ENCODE data around the gene HESX1. TPM values are rescaled to one million over a fixed set of nuclear protein-coding genes. Genes with fewer than 3 reads are reported as not detected.

Gene HESX1
- total and polyA plus RNA-seq, 2 experiments from 2014 or later = 0.58 TPM; not detected in 1

DNA sequence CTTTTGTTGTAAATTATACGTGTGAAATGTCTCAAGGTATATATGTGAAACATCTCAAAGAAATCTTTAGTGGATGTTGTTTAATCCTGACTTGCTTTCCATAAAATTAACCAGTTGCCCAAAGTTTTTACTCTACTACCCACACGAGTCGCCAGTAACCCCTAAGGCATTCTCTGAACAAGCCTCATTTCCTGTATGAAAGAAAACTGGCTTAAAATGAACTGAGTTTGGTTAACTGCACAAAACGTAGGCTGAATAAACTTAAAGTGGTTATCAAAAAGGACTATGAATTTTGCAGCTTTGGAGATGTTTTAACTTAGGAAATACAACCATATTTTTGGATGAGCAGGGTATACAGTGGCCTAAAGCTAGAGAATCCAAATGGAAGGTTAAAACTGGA lies 25.1 kb upstream of the HESX1 start:
- Histone ChIP-seq H4K20me1 (ENCODE audit: insufficient read depth) (peaks cover 7% of the 10 kb centered on the region), H3K36me3 (ENCODE audit: low read depth) (no peaks in the 10 kb centered on the region), H3K27ac (no peak overlapping the region), H3K4me2 (ENCODE audit: unreplicated experiment) (peak overlapping the region; percentile 40), H3K4me3 (no peak overlapping the region), H2AFZ (peak overlapping the region; percentile 36), H3K79me2 (ENCODE audit: insufficient read depth) (peaks cover 19% of the 10 kb centered on the region), H3K4me1 (ENCODE audit: insufficient read depth) (peaks cover 29% of the 10 kb centered on the region), H3K9me2 (ENCODE audit: insufficient read depth) (no peaks in the 10 kb centered on the region), H3K9me3 (ENCODE audit: low read depth) (no peaks in the 10 kb centered on the region), H3K9ac (no peak overlapping the region), H3K27me3 (replicated peaks; ENCODE audit: insufficient read depth) (no peaks in the 10 kb centered on the region), H3F3A (ENCODE audit: insufficient read depth) (peaks cover 21% of the 10 kb centered on the region)
- TF ChIP-seq EZH2 (IDR thresholded peaks at IDR 0.05; ENCODE audit: insufficient read depth, poor library complexity, severe bottlenecking) (no peak), EZH2phosphoT487 (IDR thresholded peaks at IDR 0.05; ENCODE audit: insufficient read depth, low read depth) (no peak)
- 48 to 61% methylated on average over 4 of the region's 4 CpGs for WGBS, 2 experiments (ENCODE audit: low coverage in 1 of 2, low lambda C conversion rate in 2 of 2, missing lambda C conversion rate in 2 of 2)
- DNase-seq = peak; percentile 36
- in situ Hi-C loops (cut with MboI) = loop anchor here (10.0 kb wide), 1 partner anchor 130 kb away; no protein-coding TSS in a partner anchor

DNA sequence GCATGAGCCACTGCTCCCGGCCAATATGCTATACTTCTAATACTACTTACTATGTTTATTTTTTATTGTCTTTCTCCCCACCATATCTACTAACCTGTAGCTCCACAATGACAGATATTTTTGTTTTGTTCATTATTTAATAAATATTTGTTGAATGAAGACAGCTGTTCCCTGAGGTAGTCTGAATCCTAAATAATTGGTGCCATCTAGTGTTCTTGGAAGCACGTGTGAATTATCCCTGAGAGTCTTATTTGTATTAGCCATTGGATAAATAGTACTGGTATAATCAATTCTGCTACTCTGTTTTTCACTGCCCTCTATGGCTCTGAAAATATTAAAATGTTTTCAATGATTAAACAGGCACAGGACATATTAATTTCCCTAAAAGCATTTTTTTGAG lies 22.1 kb upstream of the HESX1 start:
- Histone ChIP-seq H4K20me1 (ENCODE audit: insufficient read depth) (no peaks in the 10 kb centered on the region), H3F3A (ENCODE audit: insufficient read depth) (peaks cover 5% of the 10 kb centered on the region; the same call in 1 of the 2 replicates), H3K36me3 (ENCODE audit: low read depth) (no peaks in the 10 kb centered on the region), H3K4me1 (ENCODE audit: insufficient read depth) (peaks cover 16% of the 10 kb centered on the region; the same call in 1 of the 2 replicates), H3K27me3 (replicated peaks; ENCODE audit: insufficient read depth) (no peaks in the 10 kb centered on the region), H3K4me3 (no peak overlapping the region), H3K4me2 (ENCODE audit: unreplicated experiment) (no peak overlapping the region), H3K9me2 (ENCODE audit: insufficient read depth) (no peaks in the 10 kb centered on the region), H3K79me2 (ENCODE audit: insufficient read depth) (no peaks in the 10 kb centered on the region), H2AFZ (no peak overlapping the region), H3K9me3 (ENCODE audit: low read depth) (no peaks in the 10 kb centered on the region), H3K27ac (no peak overlapping the region), H3K9ac (no peak overlapping the region)
- TF ChIP-seq EZH2phosphoT487 (IDR thresholded peaks at IDR 0.05; ENCODE audit: insufficient read depth, low read depth) (no peak), EZH2 (IDR thresholded peaks at IDR 0.05; ENCODE audit: insufficient read depth, poor library complexity, severe bottlenecking) (no peak)
- 17 to 22% methylated on average over 2 of the region's 2 CpGs for WGBS, 2 experiments (ENCODE audit: low coverage in 1 of 2, low lambda C conversion rate in 2 of 2, missing lambda C conversion rate in 2 of 2)
- in situ Hi-C loops (cut with MboI) = loop anchor here (10.0 kb wide), 1 partner anchor 127 kb away; no protein-coding TSS in a partner anchor
- peak; percentile 61 for DNase-seq

DNA sequence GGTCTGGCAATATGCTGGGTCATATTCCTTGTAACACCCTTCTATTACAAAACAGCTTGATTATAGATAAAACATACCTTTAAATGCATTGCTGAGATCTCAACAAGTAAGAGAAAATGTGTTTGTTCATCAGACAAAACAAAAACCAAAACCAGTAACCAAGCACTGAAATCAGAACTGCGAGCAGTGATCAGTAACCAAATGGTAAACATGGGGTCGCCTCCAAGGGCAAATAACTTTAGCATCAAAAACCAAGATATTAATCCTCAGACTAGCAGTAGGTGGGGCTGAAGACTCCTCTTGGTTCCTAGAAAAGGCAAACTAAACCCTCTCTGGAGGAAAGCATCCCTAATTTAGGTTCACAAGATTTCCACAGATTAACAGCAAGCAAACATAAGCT lies 6.6 kb upstream of the HESX1 start:
- TF ChIP-seq EZH2 (IDR thresholded peaks at IDR 0.05; ENCODE audit: insufficient read depth, poor library complexity, severe bottlenecking) (no peak), EZH2phosphoT487 (IDR thresholded peaks at IDR 0.05; ENCODE audit: insufficient read depth, low read depth) (no peak)
- in situ Hi-C loops (cut with MboI) = no loop called here
- Histone ChIP-seq H2AFZ (no peak overlapping the region), H3K9ac (no peak overlapping the region), H3K9me3 (ENCODE audit: low read depth) (no peaks in the 10 kb centered on the region), H3K27me3 (replicated peaks; ENCODE audit: insufficient read depth) (no peaks in the 10 kb centered on the region), H3F3A (ENCODE audit: insufficient read depth) (no peaks in the 10 kb centered on the region), H3K36me3 (ENCODE audit: low read depth) (no peaks in the 10 kb centered on the region), H4K20me1 (ENCODE audit: insufficient read depth) (no peaks in the 10 kb centered on the region), H3K4me2 (ENCODE audit: unreplicated experiment) (no peak overlapping the region), H3K9me2 (ENCODE audit: insufficient read depth) (no peaks in the 10 kb centered on the region), H3K79me2 (ENCODE audit: insufficient read depth) (no peaks in the 10 kb centered on the region), H3K4me1 (ENCODE audit: insufficient read depth) (no peaks in the 10 kb centered on the region), H3K4me3 (no peak overlapping the region), H3K27ac (no peak overlapping the region)
- DNase-seq = no peak
- WGBS, 2 experiments (ENCODE audit: low coverage in 1 of 2, low lambda C conversion rate in 2 of 2, missing lambda C conversion rate in 2 of 2) = 97 to 98% methylated on average over 2 of the region's 2 CpGs

DNA sequence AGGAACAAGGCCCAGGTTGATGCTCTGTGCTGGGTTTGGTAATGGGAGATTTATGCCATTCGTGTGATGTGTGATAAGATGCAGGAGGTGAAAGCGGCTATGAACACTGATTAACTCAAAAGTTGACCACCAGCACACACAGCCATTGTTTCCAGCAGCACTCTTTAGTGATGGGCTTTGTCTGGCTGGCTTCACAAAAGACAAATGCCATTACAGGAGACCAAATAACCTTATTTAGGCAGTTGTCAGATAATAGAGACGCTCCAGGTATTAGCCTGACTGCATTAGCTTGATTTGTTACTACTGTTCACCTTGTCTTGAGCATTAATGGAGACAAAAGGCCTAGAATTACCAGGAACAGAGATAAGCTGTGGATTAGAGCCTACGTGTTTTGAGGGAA lies 5.1 kb downstream of the HESX1 start:
- no peak for DNase-seq
- no peak for TF ChIP-seq EZH2 (IDR thresholded peaks at IDR 0.05; ENCODE audit: insufficient read depth, poor library complexity, severe bottlenecking)
- no peak for TF ChIP-seq EZH2phosphoT487 (IDR thresholded peaks at IDR 0.05; ENCODE audit: insufficient read depth, low read depth)

DNA sequence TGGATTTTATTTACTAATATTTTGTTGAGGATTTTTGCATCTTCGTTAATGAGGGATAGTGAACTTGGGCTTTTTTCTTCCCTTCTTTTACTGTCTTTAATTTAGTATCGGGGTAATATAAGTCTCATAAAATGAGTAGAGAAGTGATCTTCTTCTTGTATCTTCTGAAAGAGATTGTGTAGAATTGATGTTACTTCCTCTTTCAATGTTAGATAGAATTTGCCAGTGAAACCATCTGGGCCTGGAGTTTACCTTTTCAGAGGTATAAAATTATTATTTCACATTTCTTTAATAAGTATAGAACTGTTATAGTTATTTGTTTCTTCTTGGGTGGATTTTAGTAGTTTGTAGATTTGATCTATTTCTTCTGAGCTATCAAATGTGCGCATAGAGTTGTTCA lies 7.8 kb downstream of the HESX1 start:
- H3K9me3 ChIP-seq (ENCODE audit: low read depth) = no peaks in the 10 kb centered on the region
- 90 to 96% methylated on average over 3 of the region's 3 CpGs for WGBS, 2 experiments (ENCODE audit: low coverage in 1 of 2, low lambda C conversion rate in 2 of 2, missing lambda C conversion rate in 2 of 2)
- in situ Hi-C loops (cut with MboI) = no loop called here

More for the DNA sequence above, 5.1 kb downstream of the HESX1 start:
- no peaks in the 10 kb centered on the region for H3K4me1 ChIP-seq (ENCODE audit: insufficient read depth)
- no peak overlapping the region for H3K4me2 ChIP-seq (ENCODE audit: unreplicated experiment)
- H2AFZ ChIP-seq = no peak overlapping the region
- no peaks in the 10 kb centered on the region for H3K79me2 ChIP-seq (ENCODE audit: insufficient read depth)
- no peaks in the 10 kb centered on the region for H3K27me3 ChIP-seq (replicated peaks; ENCODE audit: insufficient read depth)
- no peak overlapping the region for H3K9ac ChIP-seq
- no peaks in the 10 kb centered on the region for H4K20me1 ChIP-seq (ENCODE audit: insufficient read depth)
- H3K27ac ChIP-seq = no peak overlapping the region
- H3K9me3 ChIP-seq (ENCODE audit: low read depth) = no peaks in the 10 kb centered on the region
- no peaks in the 10 kb centered on the region for H3K9me2 ChIP-seq (ENCODE audit: insufficient read depth)
- no peaks in the 10 kb centered on the region for H3F3A ChIP-seq (ENCODE audit: insufficient read depth)
- 76 to 84% methylated on average over 4 of the region's 4 CpGs for WGBS, 2 experiments (ENCODE audit: low coverage in 1 of 2, low lambda C conversion rate in 2 of 2, missing lambda C conversion rate in 2 of 2)
- no peaks in the 10 kb centered on the region for H3K36me3 ChIP-seq (ENCODE audit: low read depth)
- no peak overlapping the region for H3K4me3 ChIP-seq
- in situ Hi-C loops (cut with MboI) = no loop called here

More for the DNA sequence above, 7.8 kb downstream of the HESX1 start:
- no peak for DNase-seq
- TF ChIP-seq EZH2 (IDR thresholded peaks at IDR 0.05; ENCODE audit: insufficient read depth, poor library complexity, severe bottlenecking) (no peak), EZH2phosphoT487 (IDR thresholded peaks at IDR 0.05; ENCODE audit: insufficient read depth, low read depth) (no peak)
- H3K27ac ChIP-seq = no peak overlapping the region
- no peaks in the 10 kb centered on the region for H3K36me3 ChIP-seq (ENCODE audit: low read depth)
- H3K4me1 ChIP-seq (ENCODE audit: insufficient read depth) = no peaks in the 10 kb centered on the region
- H3K27me3 ChIP-seq (replicated peaks; ENCODE audit: insufficient read depth) = no peaks in the 10 kb centered on the region
- no peak overlapping the region for H3K4me2 ChIP-seq (ENCODE audit: unreplicated experiment)
- no peak overlapping the region for H3K4me3 ChIP-seq
- no peaks in the 10 kb centered on the region for H3K79me2 ChIP-seq (ENCODE audit: insufficient read depth)
- H3K9ac ChIP-seq = no peak overlapping the region
- H2AFZ ChIP-seq = no peak overlapping the region
- no peaks in the 10 kb centered on the region for H3F3A ChIP-seq (ENCODE audit: insufficient read depth)
- H3K9me2 ChIP-seq (ENCODE audit: insufficient read depth) = no peaks in the 10 kb centered on the region
- no peaks in the 10 kb centered on the region for H4K20me1 ChIP-seq (ENCODE audit: insufficient read depth)

Measured in GM23248 (cell line).